Measurements from ENCODE around the gene DYNC1LI1. TPM values are rescaled to one million over a fixed set of nuclear protein-coding genes. Genes with fewer than 3 reads are reported as not detected.
A peak's percentile ranks its signal among the peaks of the same experiment; 100 is the strongest.

DYNC1LI1 gene
- total and polyA plus RNA-seq, 4 donors, result 18.3 to 50.7 (median 33.5) TPM

- TF ChIP-seq CTCF (IDR thresholded peaks at IDR 0.05; ENCODE audit: control extremely low read depth, extremely low read depth), result no peak
- H3K36me3 ChIP-seq (ENCODE audit: control insufficient read depth in 4 of 4, insufficient read depth in 4 of 4, low read length in 4 of 4), result no peaks in the 10 kb centered on the region
- peak overlapping the region in 1 of 2 donors; percentile 57 for H3K9ac ChIP-seq (ENCODE audit: insufficient read depth in 1 of 2, low read length in 2 of 2)
- DNase-seq (peak; percentile 19 to 84 (median 69)), ATAC-seq (ENCODE audit: insufficient read depth, low FRiP score) (peak; percentile 41)
- no peak overlapping the region for H3K4me3 ChIP-seq
- no peaks in the 10 kb centered on the region for H3K9me3 ChIP-seq (ENCODE audit: control insufficient read depth in 4 of 4, insufficient read depth in 3 of 4, low read length in 3 of 4)
- peaks cover 3 to 17% (median 11%) of the 10 kb centered on the region in 5 donors for H3K4me1 ChIP-seq (ENCODE audit: control insufficient read depth in 5 of 5, insufficient read depth in 5 of 5, low read length in 5 of 5)
- 23 to 35% methylated on average over 9 of the region's 9 CpGs for WGBS, 2 donors
- H3K27me3 ChIP-seq (ENCODE audit: control insufficient read depth in 3 of 3, insufficient read depth in 3 of 3, low read length in 2 of 3), result no peaks in the 10 kb centered on the region
- peak overlapping the region; percentile 9 to 74 for H3K27ac ChIP-seq (ENCODE audit: low read depth in 1 of 2, low read length in 1 of 2)
These were observed 7.2 kb upstream of the DYNC1LI1 start for GRCh38 chr3:32577581-32578556.

- H3K27ac ChIP-seq (ENCODE audit: low read depth in 1 of 2, low read length in 1 of 2), result peak overlapping the region; percentile 9 to 74
- H3K27me3 ChIP-seq (ENCODE audit: control insufficient read depth in 3 of 3, insufficient read depth in 3 of 3, low read length in 2 of 3), result no peaks in the 10 kb centered on the region
- H3K9ac ChIP-seq (ENCODE audit: insufficient read depth in 1 of 2, low read length in 2 of 2), result no peak overlapping the region
- ATAC-seq (ENCODE audit: insufficient read depth, low FRiP score) (no peak), DNase-seq (peak in 2 of 3 donors; percentile 58 to 72)
- no peak for TF ChIP-seq CTCF (IDR thresholded peaks at IDR 0.05; ENCODE audit: control extremely low read depth, extremely low read depth)
- H3K36me3 ChIP-seq (ENCODE audit: control insufficient read depth in 4 of 4, insufficient read depth in 4 of 4, low read length in 4 of 4), result no peaks in the 10 kb centered on the region
- H3K4me1 ChIP-seq (ENCODE audit: control insufficient read depth in 5 of 5, insufficient read depth in 5 of 5, low read length in 5 of 5), result peaks cover 3 to 17% (median 11%) of the 10 kb centered on the region in 5 donors
- WGBS, 2 donors, result 52 to 62% methylated on average over 2 of the region's 2 CpGs
- H3K9me3 ChIP-seq (ENCODE audit: control insufficient read depth in 4 of 4, insufficient read depth in 3 of 4, low read length in 3 of 4), result no peaks in the 10 kb centered on the region
- H3K4me3 ChIP-seq, result no peak overlapping the region
These were observed 6.5 kb upstream of the DYNC1LI1 start for GRCh38 chr3:32577174-32577573.

- DNase-seq (no peak), ATAC-seq (ENCODE audit: insufficient read depth, low FRiP score) (no peak)
- WGBS, 2 donors, result 92 to 98% methylated on average over 2 of the region's 2 CpGs
- Histone ChIP-seq H3K9me3 (ENCODE audit: control insufficient read depth in 4 of 4, insufficient read depth in 3 of 4, low read length in 3 of 4) (no peaks in the 10 kb centered on the region), H3K27ac (ENCODE audit: low read depth in 1 of 2, low read length in 1 of 2) (peak overlapping the region in 1 of 2 donors; percentile 4), H3K4me1 (ENCODE audit: control insufficient read depth in 5 of 5, insufficient read depth in 5 of 5, low read length in 5 of 5) (peaks cover 3 to 24% (median 14%) of the 10 kb centered on the region in 5 donors), H3K9ac (ENCODE audit: insufficient read depth in 1 of 2, low read length in 2 of 2) (no peak overlapping the region), H3K36me3 (ENCODE audit: control insufficient read depth in 4 of 4, insufficient read depth in 4 of 4, low read length in 4 of 4) (no peaks in the 10 kb centered on the region), H3K27me3 (ENCODE audit: control insufficient read depth in 3 of 3, insufficient read depth in 3 of 3, low read length in 2 of 3) (no peaks in the 10 kb centered on the region), H3K4me3 (no peak overlapping the region)
- no peak for TF ChIP-seq CTCF (IDR thresholded peaks at IDR 0.05; ENCODE audit: control extremely low read depth, extremely low read depth)
These were observed 4.9 kb upstream of the DYNC1LI1 start for GRCh38 chr3:32575451-32576113.
